Progenitor cell of endocrine pancreas (in vitro differentiated cells): ENCODE data around the gene SKOR1. TPM values are rescaled to one million over a fixed set of nuclear protein-coding genes. Genes with fewer than 3 reads are reported as not detected.

ENCODE experiments used
- DNase-seq: peaks from one replicate; pipeline ENCODE4 v3.0.0; 2021; ENCODE audit warnings: low spot score; ENCODE audit not compliant: unreplicated experiment
- H3K27ac Mint-ChIP-seq: 2 replicates; pipeline ENCODE4 v1.8.0; 2021; ENCODE audit warnings: mild to moderate bottlenecking, moderate library complexity, mixed read lengths
- H3K27me3 Mint-ChIP-seq: 2 replicates; pipeline ENCODE4 v1.8.0; 2021; ENCODE audit warnings: mixed read lengths
- H3K36me3 Mint-ChIP-seq: 2 replicates; pipeline ENCODE4 v1.8.0; 2022; ENCODE audit warnings: mixed read lengths; ENCODE audit not compliant: insufficient read depth
- H3K4me1 Mint-ChIP-seq: 2 replicates; pipeline ENCODE4 v1.8.0; 2021; ENCODE audit warnings: low read depth, mixed read lengths
- H3K4me3 Mint-ChIP-seq: 2 replicates; pipeline ENCODE4 v1.8.0; 2021; ENCODE audit warnings: low read depth, mild to moderate bottlenecking, moderate library complexity, mixed read lengths
- H3K9me3 Mint-ChIP-seq: 2 replicates; pipeline ENCODE4 v1.8.0; 2021; ENCODE audit warnings: low read depth, mixed read lengths
- CTCF ChIP-seq: fragments of 200-600 bp; sonication (generic); IDR thresholded peaks from one replicate; pipeline ENCODE4 v1.5.0; 2021; ENCODE audit warnings: antibody characterized with exemption, mild to moderate bottlenecking; ENCODE audit not compliant: unreplicated experiment
- total RNA-seq: library from RNA; stranded (reverse); gene quantifications from 2 replicates; pipeline ENCODE4 v1.2.1, GENCODE V29; 2021

Gene SKOR1
- total RNA-seq, 1 donor from 2014 or later: 0.60 TPM

- Mint-ChIP-seq H3K27me3 (peaks cover 81% of the 10 kb centered on the region), H3K4me3 (no peak overlapping the region), H3K27ac (no peak overlapping the region), H3K9me3 (no peaks in the 10 kb centered on the region), H3K36me3 (no peaks in the 10 kb centered on the region), H3K4me1 (peaks cover 16% of the 10 kb centered on the region)
- no peak for TF ChIP-seq CTCF
- no peak for DNase-seq
Measured at GRCh38 chr15:67831363-67831762, 6.1 kb downstream of the SKOR1 start.

- Mint-ChIP-seq H3K4me1 (peaks cover 18% of the 10 kb centered on the region), H3K4me3 (no peak overlapping the region), H3K27me3 (peaks cover 86% of the 10 kb centered on the region), H3K27ac (no peak overlapping the region), H3K9me3 (no peaks in the 10 kb centered on the region), H3K36me3 (no peaks in the 10 kb centered on the region)
- TF ChIP-seq CTCF: peak; percentile 37
- DNase-seq: no peak
Measured at GRCh38 chr15:67832031-67832551, 6.8 kb downstream of the SKOR1 start.

- no peak for DNase-seq
- Mint-ChIP-seq H3K36me3 (no peaks in the 10 kb centered on the region), H3K27me3 (peaks cover 94% of the 10 kb centered on the region), H3K27ac (no peak overlapping the region), H3K4me1 (peaks cover 18% of the 10 kb centered on the region), H3K9me3 (no peaks in the 10 kb centered on the region), H3K4me3 (peak overlapping the region; percentile 69)
- TF ChIP-seq CTCF: no peak
Measured at GRCh38 chr15:67832897-67833709, 7.8 kb downstream of the SKOR1 start.

GRCh38 chr15:67833710-67834511 is 8.6 kb downstream of the SKOR1 start:
- no peaks in the 10 kb centered on the region for H3K9me3 Mint-ChIP-seq
- H3K4me1 Mint-ChIP-seq: peaks cover 19% of the 10 kb centered on the region
- TF ChIP-seq CTCF: peak; percentile 60
- H3K4me3 Mint-ChIP-seq: peak overlapping the region; percentile 69
- H3K36me3 Mint-ChIP-seq: no peaks in the 10 kb centered on the region
- no peak overlapping the region for H3K27ac Mint-ChIP-seq
- DNase-seq: no peak
- peaks cover 93% of the 10 kb centered on the region for H3K27me3 Mint-ChIP-seq

GRCh38 chr15:67834581-67835296 is 9.4 kb downstream of the SKOR1 start:
- DNase-seq: no peak
- Mint-ChIP-seq H3K9me3 (no peaks in the 10 kb centered on the region), H3K4me3 (peak overlapping the region; percentile 68), H3K4me1 (peaks cover 18% of the 10 kb centered on the region), H3K27me3 (peaks cover 86% of the 10 kb centered on the region), H3K36me3 (no peaks in the 10 kb centered on the region), H3K27ac (no peak overlapping the region)
- TF ChIP-seq CTCF: no peak
